WTC11 (cell line): ENCODE results near the gene ST6GALNAC3. TPM values are rescaled to one million over a fixed set of nuclear protein-coding genes. Genes with fewer than 3 reads are reported as not detected.

Experiments used
- ATAC-seq: fragments of 200-7000 bp; cut with Tn5 transposase; 2 replicates; pipeline ENCODE4 v1.10.0; 2021; ENCODE audit warnings: mild to moderate bottlenecking, moderate library complexity
- CTCF ChIA-PET: fragments of 300-600 bp; sonication (Branson Sonifier 250); formaldehyde crosslinking; loops from one replicate; lab custom pipeline; 2021; ENCODE audit warnings: antibody characterized with exemption; lab: Charles Lee
- POLR2A ChIA-PET: fragments of 350-600 bp; sonication (Branson Sonifier 250); formaldehyde crosslinking; loops from one replicate; lab custom pipeline; 2021; ENCODE audit warnings: antibody characterized with exemption; lab: Charles Lee
- DNase-seq: peaks from one replicate; pipeline ENCODE4 v3.0.0; 2021; ENCODE audit warnings: low spot score
- H3K27ac Mint-ChIP-seq: 2 replicates; pipeline ENCODE4 v1.8.0; 2021; ENCODE audit warnings: mixed read lengths
- H3K27me3 Mint-ChIP-seq: 2 replicates; pipeline ENCODE4 v1.8.0; 2021; ENCODE audit warnings: low read depth, mild to moderate bottlenecking, moderate library complexity, mixed read lengths
- H3K36me3 Mint-ChIP-seq: 2 replicates; pipeline ENCODE4 v1.8.0; 2021; ENCODE audit warnings: mixed read lengths
- H3K4me1 Mint-ChIP-seq: 2 replicates; pipeline ENCODE4 v1.8.0; 2022; ENCODE audit warnings: mixed read lengths
- H3K4me3 Mint-ChIP-seq: 2 replicates; pipeline ENCODE4 v1.8.0; 2021; ENCODE audit warnings: mild to moderate bottlenecking, moderate library complexity, mixed read lengths
- H3K9me3 Mint-ChIP-seq: 2 replicates; pipeline ENCODE4 v1.8.0; 2021; ENCODE audit warnings: mixed read lengths
- ATF1 ChIP-seq: sonication (generic); formaldehyde crosslinking; IDR thresholded peaks from 2 replicates; pipeline ENCODE4 v1.8.1; 2023; ENCODE audit warnings: mild to moderate bottlenecking, moderate library complexity, missing genetic modification reagents
- ATF3 ChIP-seq: sonication (generic); formaldehyde crosslinking; conservative IDR thresholded peaks from 2 replicates; pipeline ENCODE4 v1.8.1; 2022; ENCODE audit warnings: mild to moderate bottlenecking, missing genetic modification reagents
- ERG ChIP-seq: fragments of 250-450 bp; sonication (Bioruptor Pico); IDR thresholded peaks from 2 replicates; pipeline ENCODE4 v1.8.0; 2021; ENCODE audit warnings: mild to moderate bottlenecking
- ETV6 ChIP-seq: sonication (generic); formaldehyde crosslinking; IDR thresholded peaks from 2 replicates; pipeline ENCODE4 v1.8.1; 2022; ENCODE audit warnings: mild to moderate bottlenecking, missing genetic modification reagents
- FOXJ3 ChIP-seq: sonication (generic); formaldehyde crosslinking; IDR thresholded peaks from 2 replicates; pipeline ENCODE4 v1.9.0; 2021; ENCODE audit warnings: missing genetic modification reagents, mild to moderate bottlenecking, borderline replicate concordance
- FOXP1 ChIP-seq: sonication (generic); formaldehyde crosslinking; IDR thresholded peaks from 2 replicates; pipeline ENCODE4 v1.8.0; 2022; ENCODE audit warnings: missing genetic modification reagents, mild to moderate bottlenecking, moderate library complexity, borderline replicate concordance
- FOXP4 ChIP-seq: sonication (generic); formaldehyde crosslinking; IDR thresholded peaks from 2 replicates; pipeline ENCODE4 v1.8.0; 2022; ENCODE audit warnings: mild to moderate bottlenecking, missing genetic modification reagents
- GABPB1 ChIP-seq: sonication (generic); formaldehyde crosslinking; IDR thresholded peaks from 2 replicates; pipeline ENCODE4 v1.8.1; 2023; ENCODE audit warnings: mild to moderate bottlenecking, missing genetic modification reagents
- HMGA2 ChIP-seq: fragments of 250-450 bp; sonication (Bioruptor Pico); IDR thresholded peaks from 2 replicates; pipeline ENCODE4 v1.4.0; 2021; ENCODE audit warnings: mild to moderate bottlenecking, moderate library complexity
- IRF1 ChIP-seq: sonication (generic); formaldehyde crosslinking; IDR thresholded peaks from 2 replicates; pipeline ENCODE4 v1.8.0; 2023; ENCODE audit warnings: missing genetic modification reagents
- MXD4 ChIP-seq: fragments of 250-450 bp; sonication (Bioruptor Pico); IDR thresholded peaks from 2 replicates; pipeline ENCODE4 v1.8.0; 2021; ENCODE audit warnings: mild to moderate bottlenecking, moderate library complexity, borderline replicate concordance
- NR2C2 ChIP-seq: sonication (generic); formaldehyde crosslinking; IDR thresholded peaks from 2 replicates; pipeline ENCODE4 v1.8.0; 2022; ENCODE audit warnings: mild to moderate bottlenecking, missing genetic modification reagents
- PREB ChIP-seq: sonication (generic); formaldehyde crosslinking; IDR thresholded peaks from 2 replicates; pipeline ENCODE4 v1.8.1; 2022; ENCODE audit warnings: mild to moderate bottlenecking, missing genetic modification reagents, moderate library complexity, borderline replicate concordance
- PRRX2 ChIP-seq: fragments of 250-450 bp; sonication (Bioruptor Pico); IDR thresholded peaks from 2 replicates; pipeline ENCODE4 v1.8.0; 2021; ENCODE audit warnings: mild to moderate bottlenecking
- RELA ChIP-seq: sonication (generic); formaldehyde crosslinking; IDR thresholded peaks from 2 replicates; pipeline ENCODE4 v1.8.1; 2022; ENCODE audit warnings: missing genetic modification reagents, mild to moderate bottlenecking, borderline replicate concordance
- SP1 ChIP-seq: sonication (generic); formaldehyde crosslinking; conservative IDR thresholded peaks from 2 replicates; pipeline ENCODE4 v1.8.1; 2022; ENCODE audit warnings: missing genetic modification reagents
- TCF7 ChIP-seq: sonication (generic); formaldehyde crosslinking; IDR thresholded peaks from 2 replicates; pipeline ENCODE4 v1.8.0; 2022; ENCODE audit warnings: mild to moderate bottlenecking, low read depth, missing genetic modification reagents, moderate library complexity
- TEAD1 ChIP-seq: sonication (generic); formaldehyde crosslinking; IDR thresholded peaks from 2 replicates; pipeline ENCODE4 v1.8.0; 2022; ENCODE audit warnings: mild to moderate bottlenecking, missing genetic modification reagents
- USF1 ChIP-seq: sonication (generic); formaldehyde crosslinking; IDR thresholded peaks from 2 replicates; pipeline ENCODE4 v1.8.0; 2022; ENCODE audit warnings: mild to moderate bottlenecking, missing genetic modification reagents
- USF2 ChIP-seq: sonication (generic); formaldehyde crosslinking; IDR thresholded peaks from 2 replicates; pipeline ENCODE4 v1.8.1; 2023; ENCODE audit warnings: mild to moderate bottlenecking, missing genetic modification reagents, moderate library complexity
- ZNF317 ChIP-seq: sonication (generic); formaldehyde crosslinking; IDR thresholded peaks from 2 replicates; pipeline ENCODE4 v1.8.1; 2023; ENCODE audit warnings: low read depth, mild to moderate bottlenecking, moderate library complexity, missing genetic modification reagents, borderline replicate concordance
- ZNF423 ChIP-seq: fragments of 250-450 bp; sonication (Bioruptor Pico); IDR thresholded peaks from 2 replicates; pipeline ENCODE4 v2.1.2; 2022; ENCODE audit warnings: mild to moderate bottlenecking, moderate library complexity
- ZNF532 ChIP-seq: fragments of 250-450 bp; sonication (Bioruptor Pico); IDR thresholded peaks from 2 replicates; pipeline ENCODE4 v1.9.0; 2021; ENCODE audit warnings: mild to moderate bottlenecking, borderline replicate concordance
- ZNF671 ChIP-seq: fragments of 250-450 bp; sonication (Bioruptor Pico); IDR thresholded peaks from 2 replicates; pipeline ENCODE4 v1.8.0; 2021; ENCODE audit warnings: mild to moderate bottlenecking
- total RNA-seq: library from RNA; stranded (reverse); gene quantifications from 3 replicates; pipeline ENCODE4 v1.2.3, GENCODE V29; 2021

The ST6GALNAC3 gene
- total RNA-seq, 1 experiment from 2014 or later = 11.9 TPM

- H3K27ac Mint-ChIP-seq = no peak overlapping the region
- H3K27me3 Mint-ChIP-seq = no peaks in the 10 kb centered on the region
- H3K36me3 Mint-ChIP-seq = peaks cover 7% of the 10 kb centered on the region; the same call in 1 of the 2 replicates
- POLR2A ChIA-PET = no interaction called here
- H3K4me1 Mint-ChIP-seq = peaks cover 14% of the 10 kb centered on the region
- H3K4me3 Mint-ChIP-seq = no peak overlapping the region
- TF ChIP-seq TCF7 (CRISPR knock-in tag) (no peak), ATF3 (CRISPR knock-in tag) (no peak), GABPB1 (CRISPR knock-in tag) (no peak), USF1 (CRISPR knock-in tag) (no peak), MXD4 (CRISPR knock-in tag) (no peak), ETV6 (no peak), TEAD1 (no peak), SP1 (CRISPR knock-in tag) (no peak), ZNF317 (no peak), ZNF532 (CRISPR knock-in tag) (no peak), ZNF671 (no peak), HMGA2 (CRISPR knock-in tag) (no peak), USF2 (CRISPR knock-in tag) (no peak), RELA (no peak)
- DNase-seq = no peak
- H3K9me3 Mint-ChIP-seq = peaks cover 12% of the 10 kb centered on the region
- CTCF ChIA-PET = interaction anchor here (1.2 kb wide), 1 partner anchor 17 kb away, joined by 4 read pairs; no protein-coding TSS in a partner anchor
- ATAC-seq = no peak
These were observed 557.6 kb downstream of the ST6GALNAC3 start for GRCh38 chr1:76632136-76632535.

GRCh38 chr1:76635784-76636183 lies 561.2 kb downstream of the ST6GALNAC3 start:
- ChIA-PET POLR2A (no interaction called here), CTCF (no interaction called here)
- Mint-ChIP-seq H3K4me3 (no peak overlapping the region), H3K27ac (no peak overlapping the region), H3K4me1 (peaks cover 14% of the 10 kb centered on the region), H3K9me3 (peaks cover 4% of the 10 kb centered on the region), H3K27me3 (no peaks in the 10 kb centered on the region), H3K36me3 (no peaks in the 10 kb centered on the region)
- ATAC-seq = no peak
- DNase-seq = no peak
- no peak for TF ChIP-seq NR2C2 (CRISPR knock-in tag)
- no peak for TF ChIP-seq ATF1 (CRISPR knock-in tag)
- TF ChIP-seq FOXJ3 (CRISPR knock-in tag) = no peak
- no peak for TF ChIP-seq PREB
- TF ChIP-seq USF1 (CRISPR knock-in tag) = no peak
- no peak for TF ChIP-seq ZNF423 (CRISPR knock-in tag)
- TF ChIP-seq FOXP1 = no peak
- TF ChIP-seq IRF1 (CRISPR knock-in tag) = no peak
- TF ChIP-seq FOXP4 = no peak
- TF ChIP-seq PRRX2 = no peak
- no peak for TF ChIP-seq ERG
